MCF 10A (cell line): ENCODE measurements around the gene NID1. TPM values are rescaled to one million over a fixed set of nuclear protein-coding genes. Genes with fewer than 3 reads are reported as not detected.

ENCODE experiments used
- BruUV-seq: library from RNA; stranded (reverse); fragments of 400-500 nt; replicated peaks from 2 replicates; lab custom pipeline; 2021; lab: Mats Ljungman, UMichigan
- CTCF ChIA-PET: fragments of 300-600 bp; sonication (Branson Sonifier 250); formaldehyde crosslinking; extraction: SDS; loops from one replicate; lab custom pipeline; 2021; ENCODE audit warnings: antibody characterized with exemption, inconsistent platforms; lab: Yijun Ruan, JAX
- POLR2A ChIA-PET: fragments of 300-600, 350-650 bp; sonication (Branson Sonifier 250); formaldehyde crosslinking; extraction: SDS; loops from one replicate; lab custom pipeline; 2020; ENCODE audit warnings: antibody characterized with exemption, inconsistent platforms; lab: Yijun Ruan, JAX
- DNase-seq: peaks from one replicate; pipeline ENCODE4 v3.0.0-alpha.2; 2018; ENCODE audit not compliant: unreplicated experiment
- H3K27ac Mint-ChIP-seq: one replicate; pipeline ENCODE4 v1.8.0; 2022; ENCODE audit warnings: mild to moderate bottlenecking, low read depth, mixed read lengths; ENCODE audit not compliant: unreplicated experiment
- H3K27me3 Mint-ChIP-seq: one replicate; pipeline ENCODE4 v1.8.0; 2022; ENCODE audit warnings: mixed read lengths; ENCODE audit not compliant: insufficient read depth, unreplicated experiment
- H3K36me3 Mint-ChIP-seq: one replicate; pipeline ENCODE4 v1.8.0; 2022; ENCODE audit warnings: mild to moderate bottlenecking, moderate library complexity, mixed read lengths; ENCODE audit not compliant: insufficient read depth, unreplicated experiment
- H3K4me1 Mint-ChIP-seq: one replicate; pipeline ENCODE4 v1.8.0; 2022; ENCODE audit warnings: mixed read lengths; ENCODE audit not compliant: insufficient read depth, unreplicated experiment
- H3K4me3 Mint-ChIP-seq: one replicate; pipeline ENCODE4 v1.8.0; 2022; ENCODE audit warnings: mild to moderate bottlenecking, moderate library complexity, mixed read lengths; ENCODE audit not compliant: unreplicated experiment
- H3K9me3 Mint-ChIP-seq: one replicate; pipeline ENCODE4 v1.8.0; 2022; ENCODE audit warnings: mixed read lengths; ENCODE audit not compliant: unreplicated experiment
- intact Hi-C: fragments of 100-400 bp; cut with micrococcal nuclease; formaldehyde crosslinking; loops from 2 replicates; pipeline ENCODE4 v1.14.1; 2022
- total RNA-seq: library from RNA; stranded (reverse); gene quantifications from 2 replicates; pipeline ENCODE4 v1.2.3, GENCODE V29; 2022
- TF ChIP-seq, protein P1 (sequence below): fragments of 200-600 bp; IDR thresholded peaks from one replicate; pipeline ENCODE4 v1.8.0; 2022; ENCODE audit warnings: antibody characterized with exemption, mild to moderate bottlenecking; ENCODE audit not compliant: unreplicated experiment

Gene NID1
- total RNA-seq, 1 experiment from 2014 or later = 0.16 TPM

DNA sequence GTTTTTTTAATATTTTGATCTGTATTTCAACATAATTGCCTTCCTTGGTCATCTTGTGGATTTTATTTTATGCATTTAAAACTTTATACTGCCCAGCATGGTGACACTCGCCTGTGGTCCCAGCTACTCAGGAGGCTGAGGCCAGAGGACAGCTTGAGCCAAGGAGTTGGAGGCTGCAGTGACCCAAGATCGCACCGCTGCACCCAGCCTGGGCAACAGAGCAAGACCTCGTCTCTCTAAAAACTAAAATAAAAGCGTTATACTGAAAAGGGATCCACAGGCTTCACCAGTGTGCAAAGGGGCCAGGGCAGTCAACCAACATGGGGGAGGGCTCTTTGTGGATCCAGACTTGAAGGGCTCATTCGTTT lies 1.4 kb downstream of the NID1 start:
- no peak for DNase-seq
- peaks cover 6% of the 10 kb centered on the region for H3K4me1 Mint-ChIP-seq
- H3K27ac Mint-ChIP-seq = no peak overlapping the region
- TF ChIP-seq, protein P1, sequence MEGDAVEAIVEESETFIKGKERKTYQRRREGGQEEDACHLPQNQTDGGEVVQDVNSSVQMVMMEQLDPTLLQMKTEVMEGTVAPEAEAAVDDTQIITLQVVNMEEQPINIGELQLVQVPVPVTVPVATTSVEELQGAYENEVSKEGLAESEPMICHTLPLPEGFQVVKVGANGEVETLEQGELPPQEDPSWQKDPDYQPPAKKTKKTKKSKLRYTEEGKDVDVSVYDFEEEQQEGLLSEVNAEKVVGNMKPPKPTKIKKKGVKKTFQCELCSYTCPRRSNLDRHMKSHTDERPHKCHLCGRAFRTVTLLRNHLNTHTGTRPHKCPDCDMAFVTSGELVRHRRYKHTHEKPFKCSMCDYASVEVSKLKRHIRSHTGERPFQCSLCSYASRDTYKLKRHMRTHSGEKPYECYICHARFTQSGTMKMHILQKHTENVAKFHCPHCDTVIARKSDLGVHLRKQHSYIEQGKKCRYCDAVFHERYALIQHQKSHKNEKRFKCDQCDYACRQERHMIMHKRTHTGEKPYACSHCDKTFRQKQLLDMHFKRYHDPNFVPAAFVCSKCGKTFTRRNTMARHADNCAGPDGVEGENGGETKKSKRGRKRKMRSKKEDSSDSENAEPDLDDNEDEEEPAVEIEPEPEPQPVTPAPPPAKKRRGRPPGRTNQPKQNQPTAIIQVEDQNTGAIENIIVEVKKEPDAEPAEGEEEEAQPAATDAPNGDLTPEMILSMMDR = no peak
- ChIA-PET POLR2A (no interaction called here), CTCF (interaction anchor here (0.6 kb wide), 1 partner anchor 732 kb away, joined by 3 read pairs; no protein-coding TSS in a partner anchor)
- no peaks in the 10 kb centered on the region for H3K27me3 Mint-ChIP-seq
- intact Hi-C loops = no loop called here
- no peak overlapping the region for H3K4me3 Mint-ChIP-seq
- H3K36me3 Mint-ChIP-seq = no peaks in the 10 kb centered on the region
- H3K9me3 Mint-ChIP-seq = no peaks in the 10 kb centered on the region
- BruUV-seq = no TSS peak

DNA sequence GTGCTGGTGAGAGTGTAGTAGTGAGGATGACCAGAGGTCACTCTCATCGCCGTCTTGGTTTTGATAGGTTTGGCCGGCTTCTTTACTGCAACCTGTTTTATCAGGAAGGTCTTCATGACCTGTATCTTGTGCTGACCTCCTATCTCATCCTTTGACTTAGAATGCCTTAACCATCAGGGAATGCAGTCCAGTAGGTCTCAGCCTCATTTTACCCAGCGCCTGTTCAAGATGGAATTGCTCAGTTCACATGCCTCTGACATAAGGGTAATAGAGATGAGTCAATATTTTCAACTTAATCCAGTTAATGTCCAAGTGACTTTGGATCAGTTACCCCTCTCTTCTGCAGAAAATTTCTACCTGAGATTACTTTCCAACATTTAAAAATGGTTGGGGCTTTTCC lies 4.6 kb downstream of the NID1 start:
- Mint-ChIP-seq H3K9me3 (no peaks in the 10 kb centered on the region), H3K27ac (no peak overlapping the region), H3K27me3 (no peaks in the 10 kb centered on the region), H3K36me3 (no peaks in the 10 kb centered on the region), H3K4me3 (no peak overlapping the region), H3K4me1 (no peaks in the 10 kb centered on the region)
- DNase-seq = no peak
- TF ChIP-seq, protein P1 = no peak
- ChIA-PET CTCF (no interaction called here), POLR2A (interaction anchor here (1.2 kb wide), 1 partner anchor 8 kb away, joined by 3 read pairs; no protein-coding TSS in a partner anchor)
- no TSS peak for BruUV-seq
- intact Hi-C loops = no loop called here

DNA sequence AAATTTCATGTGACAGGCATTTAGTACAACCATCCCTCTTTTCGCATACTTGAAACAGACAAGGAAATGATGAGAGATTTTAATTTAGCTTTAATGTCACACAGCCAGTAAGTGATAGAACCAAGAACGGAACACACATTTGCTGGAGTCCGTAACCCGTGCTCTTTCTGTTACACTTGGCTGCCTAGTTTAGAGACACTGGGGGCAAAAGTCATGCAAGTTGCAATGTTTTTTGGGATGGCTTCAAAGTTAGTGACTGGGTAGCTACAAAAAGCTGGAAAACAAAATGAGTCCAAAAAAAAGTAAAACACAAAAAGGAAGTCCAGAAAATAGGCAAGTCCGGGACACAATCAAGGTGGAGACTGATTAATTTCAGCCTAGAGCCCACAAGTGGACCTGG lies 5.9 kb downstream of the NID1 start:
- TF ChIP-seq, protein P1 = no peak
- Mint-ChIP-seq H3K27ac (no peak overlapping the region), H3K4me3 (no peak overlapping the region), H3K27me3 (no peaks in the 10 kb centered on the region), H3K36me3 (no peaks in the 10 kb centered on the region), H3K4me1 (no peaks in the 10 kb centered on the region), H3K9me3 (no peaks in the 10 kb centered on the region)
- POLR2A ChIA-PET = interaction anchor here (0.7 kb wide), 1 partner anchor 9 kb away, joined by 3 read pairs; no protein-coding TSS in a partner anchor
- BruUV-seq = no TSS peak
- DNase-seq = no peak
- intact Hi-C loops = no loop called here
- CTCF ChIA-PET = no interaction called here

DNA sequence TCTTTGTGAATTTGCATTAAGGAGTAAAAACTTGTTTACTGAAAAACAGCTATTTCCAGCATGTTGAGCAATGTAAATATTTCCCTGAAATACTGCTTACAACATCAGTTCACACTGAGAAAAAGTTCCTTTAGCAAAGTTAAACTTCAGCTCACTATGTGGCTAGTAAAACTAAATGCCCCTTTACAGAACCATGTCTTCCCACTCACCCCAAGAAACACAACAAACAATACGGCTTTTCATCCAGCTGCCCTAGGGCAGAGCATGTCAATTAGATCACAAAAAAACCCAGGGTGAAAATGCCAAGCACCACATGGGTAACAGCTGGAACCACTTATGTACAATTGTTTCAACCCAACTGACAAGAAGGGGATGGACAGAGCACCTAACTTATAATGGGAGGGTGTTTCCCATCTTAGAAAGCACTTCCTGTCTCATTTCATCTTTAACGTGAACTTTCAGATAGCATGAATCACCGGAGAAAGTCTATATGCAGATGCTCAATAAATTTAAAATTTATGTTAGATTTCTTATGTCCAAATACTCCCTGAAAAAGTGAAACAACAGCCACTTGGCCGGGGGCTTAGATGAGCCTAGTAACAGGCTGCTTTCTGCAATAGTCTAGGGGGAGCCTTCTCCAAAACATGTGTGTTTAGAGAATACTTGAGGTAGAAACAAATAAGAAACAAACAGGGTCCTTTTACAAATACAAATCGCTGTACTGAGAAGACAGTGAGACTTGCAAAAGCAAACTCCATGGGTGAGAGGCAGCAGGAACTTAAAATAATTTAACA lies 6.6 kb downstream of the NID1 start:
- intact Hi-C loops = no loop called here
- Mint-ChIP-seq H3K9me3 (peaks cover 5% of the 10 kb centered on the region), H3K4me3 (no peak overlapping the region), H3K27me3 (no peaks in the 10 kb centered on the region), H3K27ac (no peak overlapping the region), H3K4me1 (no peaks in the 10 kb centered on the region), H3K36me3 (no peaks in the 10 kb centered on the region)
- no peak for DNase-seq
- ChIA-PET CTCF (interaction anchor here (1.5 kb wide), 1 partner anchor 19 kb away, joined by 9 read pairs; no protein-coding TSS in a partner anchor), POLR2A (interaction anchor here (0.7 to 1.8 kb wide), 4 partner anchors 8 to 40 kb away, joined by 3 to 4 read pairs (median 4); no protein-coding TSS in a partner anchor)
- no TSS peak for BruUV-seq
- TF ChIP-seq, protein P1 = no peak
